ENCODE results near the gene PFKFB4. TPM values are rescaled to one million over a fixed set of nuclear protein-coding genes. Genes with fewer than 3 reads are reported as not detected.
"Not testable (repeated sequence)": the region's sequence is repeated elsewhere in the genome, so short reads cannot be mapped to it uniquely, and the experiment has no call there.

Gene PFKFB4
- total and polyA plus RNA-seq, 2 of the 4 experiments (the other 2 are of a cell fraction): 16.9 to 17.0 TPM

DNA sequence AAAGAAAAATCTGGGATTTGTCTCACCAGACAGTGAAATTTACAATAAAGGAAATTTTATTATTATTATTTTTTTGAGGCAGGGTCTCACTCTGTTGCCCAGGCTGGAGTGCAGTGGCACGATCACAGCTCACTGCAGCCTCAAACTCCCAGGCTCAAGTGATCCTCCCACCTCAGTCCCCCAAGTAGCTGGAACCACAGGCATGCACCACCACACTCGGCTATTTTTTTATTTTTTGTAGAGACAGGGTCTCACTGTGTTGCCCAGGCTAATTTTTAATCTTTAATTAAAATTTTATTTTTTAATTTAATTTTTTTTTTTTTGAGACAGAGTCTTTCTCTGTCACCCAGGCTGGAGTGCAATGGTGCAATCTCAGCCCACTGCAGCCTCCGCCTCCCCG, 82.6 kb downstream of the PFKFB4 start:
- H3K27ac ChIP-seq (ENCODE audit: insufficient read depth, low read length); ATAC-seq (ENCODE audit: low read depth); H3K9ac ChIP-seq (ENCODE audit: low read depth, low read length); intact Hi-C loops (cut with micrococcal nuclease); H3K4me2 ChIP-seq (ENCODE audit: low read depth, low read length); H3K4ac ChIP-seq (ENCODE audit: low read depth, low read length); H2BK5ac ChIP-seq (ENCODE audit: low read depth, low read length, poor library complexity, severe bottlenecking); H2BK120ac ChIP-seq (ENCODE audit: low read depth, low read length); H4K91ac ChIP-seq (ENCODE audit: insufficient read depth, low read depth, low read length); H3K14ac ChIP-seq (replicated peaks; ENCODE audit: low read depth, low read length); H4K20me1 ChIP-seq (ENCODE audit: insufficient read depth, low read length); H2BK15ac ChIP-seq (ENCODE audit: low read depth, low read length); H3K18ac ChIP-seq (ENCODE audit: low read depth, low read length); H2BK20ac ChIP-seq (ENCODE audit: low read depth, low read length); H2AFZ ChIP-seq (replicated peaks; ENCODE audit: low read length, poor library complexity); H4K5ac ChIP-seq (ENCODE audit: low read depth, low read length); H4K8ac ChIP-seq (ENCODE audit: low read depth in 2 of 2, low read length in 2 of 2); H3K56ac ChIP-seq (ENCODE audit: extremely low read depth, insufficient read depth, low read length); H2AK5ac ChIP-seq (ENCODE audit: low read depth, low read length); H3K4me3 ChIP-seq (ENCODE audit: insufficient read depth, low read depth, low read length); H3K4me1 ChIP-seq (ENCODE audit: control insufficient read depth, insufficient read depth, low read length); H3K9me3 ChIP-seq (ENCODE audit: control insufficient read depth, insufficient read depth, low read length); H3K23ac ChIP-seq (ENCODE audit: low read depth, low read length); POLR2A ChIA-PET (ENCODE audit: unreplicated experiment); dilution Hi-C loops (cut with HindIII; ENCODE audit: low sequenced_read_pairs, unreplicated experiment); in situ Hi-C loops (cut with MboI; ENCODE audit: low sequenced_read_pairs); H3K27me3 ChIP-seq (ENCODE audit: control insufficient read depth, insufficient read depth, low read length); DNase-seq; BruUV-seq (replicated peaks); H2AK9ac ChIP-seq (replicated peaks; ENCODE audit: low read depth, low read length, poor library complexity); CTCF ChIA-PET: not testable (repeated sequence)
- Histone ChIP-seq H3K79me1 (ENCODE audit: low read depth in 1 of 2, low read length in 2 of 2) (peaks cover 4 to 42% of the 10 kb centered on the region in 2 experiments), H3K9me1 (ENCODE audit: insufficient read depth, low read length) (peaks cover 12% of the 10 kb centered on the region; the same call in 1 of the 2 replicates), H3K36me3 (ENCODE audit: control insufficient read depth, insufficient read depth, low read length) (peaks cover 16% of the 10 kb centered on the region)
- WGBS, 2 experiments (ENCODE audit: extremely low coverage in 2 of 2, insufficient read length in 1 of 2): no CpG with 5 or more reads among the region's 4 CpGs
